Measurements from ENCODE around the gene CRK. TPM values are rescaled to one million over a fixed set of nuclear protein-coding genes. Genes with fewer than 3 reads are reported as not detected.
"Not testable (repeated sequence)": the region's sequence is repeated elsewhere in the genome, so short reads cannot be mapped to it uniquely, and the experiment has no call there.

Gene CRK
- total RNA-seq, 3 donors from 2014 or later (not counting 1 experiment from before 2014, with no cell fraction given) = 15.9 to 19.6 (median 16.7) TPM

DNA sequence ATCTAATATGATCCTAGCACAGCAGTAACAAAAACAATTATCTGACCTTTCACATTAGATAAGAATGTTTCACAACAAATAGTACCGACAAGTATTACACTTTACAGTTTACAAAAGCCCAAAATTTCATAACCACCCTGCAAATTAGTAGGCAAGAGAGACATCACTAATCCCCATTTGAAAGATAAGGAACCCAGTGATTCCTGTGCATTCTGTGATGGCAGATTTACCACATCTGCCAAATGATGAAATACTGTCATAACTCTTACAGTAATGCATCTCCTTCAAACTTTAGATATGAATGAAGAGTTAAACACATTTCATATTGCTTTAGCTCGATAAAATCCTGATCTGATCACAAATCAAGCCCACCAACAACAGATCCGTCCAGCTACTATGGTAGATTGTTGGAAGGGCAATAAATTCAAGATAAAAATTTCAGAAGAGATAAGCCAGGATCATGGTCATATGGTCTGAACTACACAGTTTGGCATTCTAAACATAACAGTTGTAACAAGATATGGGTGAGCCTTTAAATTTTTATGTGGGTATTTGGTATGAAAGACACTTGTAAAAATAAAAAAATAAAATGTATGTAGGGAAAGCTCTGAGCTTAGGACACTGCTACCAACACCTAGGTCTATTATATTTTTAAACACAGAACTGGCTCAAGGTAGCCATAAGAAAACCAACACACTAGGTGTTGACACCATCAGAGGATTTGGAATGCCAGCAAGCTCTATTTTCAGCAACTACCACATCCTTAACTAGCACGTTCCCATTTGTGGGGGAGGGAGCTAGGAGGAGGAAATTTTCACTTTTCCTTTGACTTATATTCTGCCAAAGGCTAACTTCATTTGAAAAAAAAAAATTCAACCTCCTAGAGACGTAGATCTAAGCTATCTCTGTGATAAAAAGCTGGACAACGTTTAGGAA lies 65.3 kb downstream of the CRK start:
- no peaks in the 10 kb centered on the region for H3K27me3 Mint-ChIP-seq (ENCODE audit: low read depth in 2 of 2)
- TF ChIP-seq, protein P1, sequence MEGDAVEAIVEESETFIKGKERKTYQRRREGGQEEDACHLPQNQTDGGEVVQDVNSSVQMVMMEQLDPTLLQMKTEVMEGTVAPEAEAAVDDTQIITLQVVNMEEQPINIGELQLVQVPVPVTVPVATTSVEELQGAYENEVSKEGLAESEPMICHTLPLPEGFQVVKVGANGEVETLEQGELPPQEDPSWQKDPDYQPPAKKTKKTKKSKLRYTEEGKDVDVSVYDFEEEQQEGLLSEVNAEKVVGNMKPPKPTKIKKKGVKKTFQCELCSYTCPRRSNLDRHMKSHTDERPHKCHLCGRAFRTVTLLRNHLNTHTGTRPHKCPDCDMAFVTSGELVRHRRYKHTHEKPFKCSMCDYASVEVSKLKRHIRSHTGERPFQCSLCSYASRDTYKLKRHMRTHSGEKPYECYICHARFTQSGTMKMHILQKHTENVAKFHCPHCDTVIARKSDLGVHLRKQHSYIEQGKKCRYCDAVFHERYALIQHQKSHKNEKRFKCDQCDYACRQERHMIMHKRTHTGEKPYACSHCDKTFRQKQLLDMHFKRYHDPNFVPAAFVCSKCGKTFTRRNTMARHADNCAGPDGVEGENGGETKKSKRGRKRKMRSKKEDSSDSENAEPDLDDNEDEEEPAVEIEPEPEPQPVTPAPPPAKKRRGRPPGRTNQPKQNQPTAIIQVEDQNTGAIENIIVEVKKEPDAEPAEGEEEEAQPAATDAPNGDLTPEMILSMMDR (IDR thresholded peaks at IDR 0.05) = no peak
- ATAC-seq (peak in 1 of 3 donors; percentile 65), DNase-seq (peak in 1 of 2 donors; percentile 5)
- no peak overlapping the region for H3K27ac ChIP-seq (ENCODE audit: low read length)
- intact Hi-C loops (cut with micrococcal nuclease) = loop anchor here (2.0 kb wide), 1 partner anchor 14 kb away; no protein-coding TSS in a partner anchor
- peaks cover 54 to 82% of the 10 kb centered on the region in 2 donors for H3K4me1 Mint-ChIP-seq
- 41% methylated on average over 3 of the region's 6 CpGs for WGBS (ENCODE audit: insufficient coverage)
- no peaks in the 10 kb centered on the region for H3K36me3 Mint-ChIP-seq
- H3K36me3 ChIP-seq (ENCODE audit: control insufficient read depth, insufficient read depth, low read length) = no peaks in the 10 kb centered on the region
- no peaks in the 10 kb centered on the region for H3K27me3 ChIP-seq (ENCODE audit: control insufficient read depth, insufficient read depth, low read length)
- H3K4me3 Mint-ChIP-seq = peak overlapping the region; percentile 64
- peak overlapping the region; percentile 74 to 83 for H3K27ac Mint-ChIP-seq
- H3K4me1 ChIP-seq (ENCODE audit: control insufficient read depth, insufficient read depth, low read length) = peaks cover 54% of the 10 kb centered on the region
- no peak overlapping the region for H3K4me3 ChIP-seq (ENCODE audit: low read length)
- H3K9me3 ChIP-seq (ENCODE audit: control insufficient read depth, insufficient read depth, low read length) = no peaks in the 10 kb centered on the region
- no peaks in the 10 kb centered on the region for H3K9me3 Mint-ChIP-seq

DNA sequence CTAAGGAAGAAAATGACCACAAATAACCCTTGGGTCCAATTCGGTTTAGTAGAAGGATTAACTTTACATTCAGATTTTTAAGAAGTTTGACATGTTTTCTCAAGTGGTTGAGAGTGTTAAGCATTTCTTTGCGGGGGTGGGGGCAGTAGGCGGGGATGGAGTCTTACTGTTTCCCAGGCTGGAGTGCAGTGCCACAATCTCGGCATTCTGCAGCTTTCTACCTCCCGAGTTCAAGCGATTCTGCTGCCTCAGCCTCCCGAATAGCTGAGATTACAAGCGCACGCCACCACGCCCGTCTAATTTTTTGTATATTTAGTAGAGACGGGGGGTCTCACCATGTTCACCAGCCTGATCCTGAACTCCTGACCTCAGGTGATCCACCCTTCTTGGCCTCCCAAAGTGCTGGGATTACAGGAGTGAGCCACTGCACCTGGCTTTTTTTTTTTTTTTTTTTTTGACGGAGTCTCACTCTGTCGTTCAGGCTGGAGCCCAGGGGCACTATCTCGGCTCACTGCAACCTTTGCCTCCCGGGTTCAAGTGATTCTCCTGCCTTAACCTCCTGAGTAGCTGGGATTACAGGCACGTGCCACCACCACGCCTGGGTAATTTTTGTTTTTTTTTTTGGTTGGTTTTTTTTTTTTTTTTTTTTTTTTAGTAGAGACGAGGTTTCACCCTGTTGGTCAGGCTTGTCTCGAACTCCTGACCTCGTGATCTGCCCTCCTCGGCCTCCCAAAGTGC lies 68.4 kb downstream of the CRK start:
- H3K4me3 Mint-ChIP-seq = peak overlapping the region; percentile 62
- peaks cover 67% of the 10 kb centered on the region for H3K4me1 ChIP-seq (ENCODE audit: control insufficient read depth, insufficient read depth, low read length)
- H3K36me3 Mint-ChIP-seq; H3K27ac ChIP-seq (ENCODE audit: low read length); H3K9me3 ChIP-seq (ENCODE audit: control insufficient read depth, insufficient read depth, low read length); H3K9me3 Mint-ChIP-seq; H3K36me3 ChIP-seq (ENCODE audit: control insufficient read depth, insufficient read depth, low read length); H3K27me3 Mint-ChIP-seq (ENCODE audit: low read depth in 2 of 2); H3K27me3 ChIP-seq (ENCODE audit: control insufficient read depth, insufficient read depth, low read length); intact Hi-C loops (cut with micrococcal nuclease); H3K4me3 ChIP-seq (ENCODE audit: low read length): not testable (repeated sequence)
- 70% methylated on average over 14 of the region's 22 CpGs for WGBS (ENCODE audit: insufficient coverage)
- H3K4me1 Mint-ChIP-seq = peaks cover 48 to 63% of the 10 kb centered on the region in 2 donors
- ATAC-seq = peak in 2 of 3 donors; percentile 56
- H3K27ac Mint-ChIP-seq = peak overlapping the region; percentile 60 to 76
- DNase-seq = peak in 1 of 2 donors; percentile 12

DNA sequence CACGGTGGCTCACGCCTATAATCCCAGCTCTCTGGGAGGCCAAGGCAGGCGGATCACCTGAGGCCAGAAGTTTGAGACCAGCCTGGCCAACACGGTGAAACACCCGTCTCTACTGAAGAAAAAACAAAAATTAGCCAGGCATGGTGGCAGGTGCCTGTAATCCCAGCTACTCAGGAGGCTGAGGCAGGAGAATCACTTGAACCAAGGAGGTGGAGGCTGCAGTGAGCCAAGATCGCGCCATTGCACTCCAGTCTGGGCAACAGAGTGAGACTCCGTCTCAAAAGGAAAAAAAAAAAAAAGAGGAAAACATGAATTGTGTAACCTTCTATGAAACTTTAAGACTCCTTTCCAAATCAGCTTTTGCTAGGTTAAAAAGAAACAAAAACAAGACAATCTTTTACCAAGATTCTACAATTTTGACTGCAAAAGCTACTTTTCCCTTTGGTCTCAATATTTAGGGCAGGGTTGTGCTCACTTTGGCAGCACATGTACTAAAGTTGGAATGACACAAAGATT lies 69.3 kb downstream of the CRK start:
- H3K36me3 Mint-ChIP-seq; H3K9me3 Mint-ChIP-seq; H3K27ac ChIP-seq (ENCODE audit: low read length); H3K27me3 ChIP-seq (ENCODE audit: control insufficient read depth, insufficient read depth, low read length); DNase-seq; ATAC-seq; intact Hi-C loops (cut with micrococcal nuclease); H3K27me3 Mint-ChIP-seq (ENCODE audit: low read depth in 2 of 2); H3K4me3 ChIP-seq (ENCODE audit: low read length); H3K36me3 ChIP-seq (ENCODE audit: control insufficient read depth, insufficient read depth, low read length); H3K9me3 ChIP-seq (ENCODE audit: control insufficient read depth, insufficient read depth, low read length): not testable (repeated sequence)
- Mint-ChIP-seq H3K4me3 (peak overlapping the region; percentile 62), H3K4me1 (peaks cover 43 to 56% of the 10 kb centered on the region in 2 donors), H3K27ac (peak overlapping the region; percentile 60 to 76)
- 87% methylated on average over 8 of the region's 8 CpGs for WGBS (ENCODE audit: insufficient coverage)
- peaks cover 64% of the 10 kb centered on the region for H3K4me1 ChIP-seq (ENCODE audit: control insufficient read depth, insufficient read depth, low read length)

DNA sequence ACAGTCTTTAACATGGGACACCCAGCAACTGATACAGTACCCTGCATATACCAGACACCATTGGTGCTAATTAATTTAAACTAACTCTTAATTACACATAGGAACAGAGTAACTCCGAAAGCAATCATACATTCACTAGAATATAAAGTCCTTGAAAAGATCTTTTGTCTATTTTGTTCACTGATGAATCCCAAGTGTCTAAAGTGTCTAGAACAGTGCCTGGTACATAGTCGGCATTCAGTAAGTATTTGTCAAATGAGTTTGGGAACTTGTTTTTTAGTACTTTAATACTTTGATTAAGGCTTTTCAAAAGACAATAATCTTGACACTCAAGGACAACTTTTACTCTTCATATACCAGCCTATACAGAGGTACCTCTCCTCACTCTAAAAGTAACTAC lies 69.8 kb downstream of the CRK start:
- Histone ChIP-seq H3K36me3 (ENCODE audit: control insufficient read depth, insufficient read depth, low read length) (no peaks in the 10 kb centered on the region), H3K27ac (ENCODE audit: low read length) (no peak overlapping the region), H3K4me1 (ENCODE audit: control insufficient read depth, insufficient read depth, low read length) (peaks cover 64% of the 10 kb centered on the region), H3K9me3 (ENCODE audit: control insufficient read depth, insufficient read depth, low read length) (no peaks in the 10 kb centered on the region), H3K27me3 (ENCODE audit: control insufficient read depth, insufficient read depth, low read length) (no peaks in the 10 kb centered on the region), H3K4me3 (ENCODE audit: low read length) (no peak overlapping the region)
- Mint-ChIP-seq H3K27me3 (ENCODE audit: low read depth in 2 of 2) (no peaks in the 10 kb centered on the region), H3K27ac (peak overlapping the region; percentile 41 to 60), H3K4me3 (no peak overlapping the region), H3K9me3 (no peaks in the 10 kb centered on the region), H3K4me1 (peaks cover 43 to 57% of the 10 kb centered on the region in 2 donors), H3K36me3 (no peaks in the 10 kb centered on the region)
- ATAC-seq (peak in 1 of 3 donors; percentile 30), DNase-seq (no peak)
- WGBS (ENCODE audit: insufficient coverage) = 100% methylated on average over 2 of the region's 2 CpGs
- intact Hi-C loops (cut with micrococcal nuclease) = no loop called here
- TF ChIP-seq, protein P1 (IDR thresholded peaks at IDR 0.05) = no peak
